Measurements from ENCODE around the gene MED16.

DNA sequence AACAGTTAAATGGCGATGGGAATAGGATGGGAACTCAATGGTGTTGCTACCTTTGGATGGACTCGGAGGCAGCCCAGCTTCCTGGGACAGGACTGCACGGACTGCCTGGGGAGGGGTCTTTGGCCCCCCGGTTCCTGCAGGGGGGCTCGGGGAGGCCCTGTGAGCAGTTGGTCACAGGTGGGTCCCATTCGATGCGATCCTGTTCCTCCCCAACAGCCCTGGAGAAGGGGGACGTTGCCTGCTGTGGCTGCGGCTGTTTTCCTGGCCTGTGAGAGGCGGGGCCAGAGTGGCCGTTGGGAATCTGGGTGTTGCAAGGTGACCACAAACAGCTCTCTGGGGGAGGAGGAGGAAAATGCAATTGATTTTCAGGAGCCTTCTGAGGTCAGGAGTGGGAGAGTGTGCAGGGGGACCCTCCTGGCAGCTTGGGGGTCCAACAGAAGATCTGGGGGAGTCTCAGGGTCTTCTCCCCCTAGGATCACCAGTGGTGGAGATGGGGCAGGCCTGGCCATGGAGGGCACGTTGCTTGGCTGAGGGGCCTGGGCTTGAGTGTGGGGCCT, 69.3 kb downstream of the MED16 start:
- TF ChIP-seq POLR2A (IDR thresholded peaks at IDR 0.05; ENCODE audit: extremely low read depth, insufficient read length): peak; percentile 46
- TF ChIP-seq, protein P1, sequence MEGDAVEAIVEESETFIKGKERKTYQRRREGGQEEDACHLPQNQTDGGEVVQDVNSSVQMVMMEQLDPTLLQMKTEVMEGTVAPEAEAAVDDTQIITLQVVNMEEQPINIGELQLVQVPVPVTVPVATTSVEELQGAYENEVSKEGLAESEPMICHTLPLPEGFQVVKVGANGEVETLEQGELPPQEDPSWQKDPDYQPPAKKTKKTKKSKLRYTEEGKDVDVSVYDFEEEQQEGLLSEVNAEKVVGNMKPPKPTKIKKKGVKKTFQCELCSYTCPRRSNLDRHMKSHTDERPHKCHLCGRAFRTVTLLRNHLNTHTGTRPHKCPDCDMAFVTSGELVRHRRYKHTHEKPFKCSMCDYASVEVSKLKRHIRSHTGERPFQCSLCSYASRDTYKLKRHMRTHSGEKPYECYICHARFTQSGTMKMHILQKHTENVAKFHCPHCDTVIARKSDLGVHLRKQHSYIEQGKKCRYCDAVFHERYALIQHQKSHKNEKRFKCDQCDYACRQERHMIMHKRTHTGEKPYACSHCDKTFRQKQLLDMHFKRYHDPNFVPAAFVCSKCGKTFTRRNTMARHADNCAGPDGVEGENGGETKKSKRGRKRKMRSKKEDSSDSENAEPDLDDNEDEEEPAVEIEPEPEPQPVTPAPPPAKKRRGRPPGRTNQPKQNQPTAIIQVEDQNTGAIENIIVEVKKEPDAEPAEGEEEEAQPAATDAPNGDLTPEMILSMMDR (IDR thresholded peaks at IDR 0.05; ENCODE audit: low read depth, low read length): no peak

Data from NB4 (cell line).